HG03196 (cell line): ENCODE data around the gene SLC20A1.

Experiments
- ATAC-seq: cut with Tn5 transposase; IDR thresholded peaks from one replicate; pipeline ENCODE4 v1.9.1; 2021; ENCODE audit not compliant: unreplicated experiment

SLC20A1 gene

DNA sequence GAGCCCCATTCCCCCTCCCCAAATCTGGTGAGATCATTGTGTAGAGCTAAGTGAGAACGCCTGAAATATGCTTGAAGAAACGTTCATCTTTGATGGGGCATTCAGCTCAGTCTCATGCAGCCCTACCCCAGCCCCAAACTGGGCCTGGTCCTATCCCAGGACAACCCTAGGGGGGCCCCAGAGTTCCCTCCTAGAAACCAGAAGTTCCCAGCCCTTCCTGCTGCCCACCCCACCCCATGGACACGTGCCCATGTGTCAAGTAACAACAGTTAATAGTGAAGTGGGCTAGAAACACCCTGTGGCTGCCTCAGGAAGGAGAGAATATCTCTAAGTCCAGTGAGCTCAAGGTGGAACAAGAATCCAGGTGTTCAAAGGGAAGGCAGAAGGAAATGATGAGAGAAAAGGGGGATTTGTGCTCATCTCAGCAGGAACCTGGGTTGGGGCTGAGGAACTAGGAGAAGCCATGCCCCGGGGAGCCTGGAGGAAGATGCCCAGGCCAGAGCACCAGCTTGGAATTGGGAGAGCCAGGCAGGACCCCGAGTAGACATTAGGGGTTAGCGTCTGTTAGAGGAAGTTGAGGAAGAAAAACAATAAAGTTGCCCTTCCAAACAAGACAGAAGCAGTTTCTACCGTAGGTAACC is 20.1 kb upstream of the SLC20A1 start:
- no peak for ATAC-seq

DNA sequence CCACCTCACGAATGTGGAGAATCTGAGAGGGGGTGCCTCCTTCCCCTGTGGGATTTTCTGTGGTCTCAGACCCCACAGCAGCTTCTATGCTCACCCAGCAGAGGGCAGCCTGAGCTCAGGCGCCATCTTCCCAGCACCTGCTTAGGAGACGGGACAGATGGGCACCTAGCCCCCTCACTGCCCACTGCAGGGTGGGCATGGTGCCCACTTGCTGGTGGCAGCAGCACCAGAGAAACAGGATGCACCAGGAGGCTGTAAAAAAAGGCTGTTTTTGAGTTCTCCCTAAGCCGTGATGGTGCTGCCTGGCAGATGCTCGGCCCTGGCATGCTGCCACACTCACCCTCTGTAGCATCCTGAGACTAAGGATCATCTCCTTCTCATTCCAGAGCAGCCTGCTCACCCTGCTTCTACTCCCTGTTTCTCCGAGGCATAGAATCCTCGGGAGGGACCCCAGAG is 19.1 kb upstream of the SLC20A1 start:
- ATAC-seq = no peak

- ATAC-seq = no peak
Measured at GRCh38 chr2:112627060-112628040, 18.4 kb upstream of the SLC20A1 start.

DNA sequence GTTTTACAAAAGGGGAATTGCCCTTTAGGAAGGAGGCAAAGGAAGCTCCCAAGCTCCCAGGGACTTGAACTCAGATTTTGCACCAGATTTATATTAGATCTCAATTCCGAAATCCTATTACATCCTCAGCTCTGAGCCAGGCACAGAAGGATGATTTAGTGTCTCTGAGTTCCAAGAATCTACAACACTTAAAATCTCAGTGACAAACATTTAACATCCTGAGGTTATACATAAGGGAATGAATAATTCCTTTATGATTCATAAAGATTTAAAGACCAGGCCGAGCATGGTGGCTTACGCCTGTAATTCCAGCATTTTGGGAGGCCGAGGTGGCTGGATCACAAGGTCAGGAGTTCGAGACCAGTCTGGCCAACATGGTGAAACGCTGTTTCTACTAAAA is 16.5 kb upstream of the SLC20A1 start:
- no peak for ATAC-seq

GRCh38 chr2:112629823-112630222 is 15.9 kb upstream of the SLC20A1 start:
- no peak for ATAC-seq

DNA sequence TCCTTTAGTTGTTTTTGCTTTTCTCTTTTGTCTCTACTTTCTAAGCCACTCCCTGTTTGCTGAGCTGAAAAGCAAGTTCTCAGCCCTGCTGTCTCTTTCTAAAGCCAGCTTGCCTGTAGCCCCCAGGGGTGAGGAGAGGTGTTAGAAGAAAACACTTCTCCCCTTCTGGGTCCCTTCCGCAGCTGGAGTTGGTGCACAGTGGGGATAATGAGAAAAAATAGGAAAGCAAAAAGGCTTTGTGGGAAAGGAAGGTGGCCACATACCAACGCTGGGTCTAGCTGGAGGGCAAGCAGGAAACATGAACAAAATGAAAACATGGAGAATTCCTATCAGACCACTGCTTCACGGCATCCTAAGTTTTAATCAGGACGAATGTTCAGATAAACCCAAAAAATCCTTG is 15.5 kb upstream of the SLC20A1 start:
- no peak for ATAC-seq

GRCh38 chr2:112633708-112634107 is 12.0 kb upstream of the SLC20A1 start:
- ATAC-seq = no peak

GRCh38 chr2:112634153-112634873 is 11.4 kb upstream of the SLC20A1 start:
- ATAC-seq = no peak

DNA sequence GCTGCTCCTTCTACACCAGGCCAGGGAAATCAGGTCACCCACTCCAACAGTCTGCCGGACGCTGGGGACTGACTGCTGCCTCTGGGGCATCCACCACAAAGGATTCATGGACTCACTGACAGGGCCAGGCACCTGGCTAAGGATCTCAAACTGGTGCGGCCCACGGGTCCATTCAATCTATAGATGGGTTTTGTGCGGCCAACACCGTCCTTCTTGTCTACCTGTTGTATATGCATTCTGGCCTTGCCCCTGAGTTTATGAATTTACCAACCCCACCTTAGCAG is 10.9 kb upstream of the SLC20A1 start:
- ATAC-seq = no peak

- ATAC-seq = peak; percentile 93
Measured at GRCh38 chr2:112636605-112637288, 9.0 kb upstream of the SLC20A1 start.

- ATAC-seq = no peak
Measured at GRCh38 chr2:112637289-112637660, 8.5 kb upstream of the SLC20A1 start.

- ATAC-seq = no peak
Measured at GRCh38 chr2:112639936-112640335, 5.8 kb upstream of the SLC20A1 start.

DNA sequence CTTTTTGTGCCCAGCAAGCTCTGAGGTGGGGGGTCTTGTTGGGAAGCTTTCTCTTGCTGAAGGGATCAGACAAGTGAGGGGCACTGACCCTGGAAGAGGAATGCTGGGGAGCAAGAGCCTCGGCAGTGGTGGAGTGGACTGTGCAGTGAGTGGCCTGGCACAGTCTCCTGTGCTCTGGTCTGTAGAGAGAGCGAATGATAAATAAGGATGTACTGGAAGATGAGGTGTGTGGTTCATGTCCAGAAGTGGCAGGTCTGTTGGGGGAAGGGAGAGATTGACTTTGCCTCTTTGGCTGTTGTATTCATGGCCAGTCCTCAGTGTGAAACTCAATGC is 5.3 kb upstream of the SLC20A1 start:
- ATAC-seq = no peak

GRCh38 chr2:112640800-112641675 is 4.7 kb upstream of the SLC20A1 start:
- no peak for ATAC-seq

DNA sequence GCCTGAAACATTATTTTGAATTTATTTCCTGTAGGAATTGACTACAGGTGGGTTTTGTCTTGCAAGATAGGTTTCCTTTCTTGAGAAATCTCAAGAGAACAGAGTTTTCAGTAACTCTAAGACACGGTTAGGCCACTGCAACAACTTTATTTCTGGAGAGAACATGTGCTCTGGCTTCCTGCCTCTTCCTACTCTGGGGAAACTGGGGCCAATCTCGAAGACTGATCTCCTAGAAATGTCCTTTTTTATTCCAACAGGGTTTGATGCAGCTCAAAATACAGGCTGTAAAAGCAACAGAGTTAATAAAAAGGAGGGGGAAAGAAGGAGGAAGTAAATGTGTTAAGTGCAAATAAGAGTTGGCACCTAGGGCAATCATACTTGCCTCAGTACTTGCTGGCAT is 4.0 kb upstream of the SLC20A1 start:
- no peak for ATAC-seq

DNA sequence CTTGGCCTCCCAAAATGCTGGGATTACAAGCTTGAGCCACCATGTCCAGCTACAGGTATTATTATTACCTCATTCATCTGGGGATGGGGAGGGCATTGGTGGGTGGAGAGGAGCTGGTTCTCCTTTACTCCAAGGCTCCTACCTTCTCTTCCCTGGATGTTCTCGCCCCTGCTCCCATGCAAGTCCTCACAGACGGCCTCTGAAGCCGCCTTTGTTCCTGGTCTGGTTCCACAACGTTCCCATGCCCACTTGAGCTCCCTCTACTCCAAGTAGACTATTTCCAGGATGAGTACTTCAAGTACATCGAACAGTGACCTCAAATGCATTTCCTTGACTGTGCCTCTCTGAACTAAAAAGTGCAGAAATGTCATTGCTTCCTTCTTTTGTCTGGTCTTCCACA is 3.2 kb upstream of the SLC20A1 start:
- no peak for ATAC-seq

DNA sequence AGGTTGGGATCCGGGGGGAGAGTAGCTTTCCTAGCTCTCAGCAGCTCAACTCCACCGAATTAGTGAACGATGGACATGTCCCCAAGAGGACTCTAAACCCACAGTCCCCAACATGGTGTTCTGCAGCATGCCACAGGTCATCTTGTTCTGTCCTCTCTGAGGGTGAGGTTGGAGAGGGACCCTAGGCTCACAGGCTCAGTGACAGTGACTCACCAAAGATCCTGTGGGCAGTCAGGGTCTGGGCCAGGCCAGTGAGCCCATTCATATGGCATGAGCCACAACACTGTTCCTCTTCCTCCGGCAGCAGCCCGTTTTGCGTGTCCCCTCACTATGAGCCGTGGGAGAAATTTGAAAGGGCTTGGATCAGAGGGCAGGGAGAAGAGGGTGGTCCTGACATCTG is 2.8 kb upstream of the SLC20A1 start:
- ATAC-seq = no peak

DNA sequence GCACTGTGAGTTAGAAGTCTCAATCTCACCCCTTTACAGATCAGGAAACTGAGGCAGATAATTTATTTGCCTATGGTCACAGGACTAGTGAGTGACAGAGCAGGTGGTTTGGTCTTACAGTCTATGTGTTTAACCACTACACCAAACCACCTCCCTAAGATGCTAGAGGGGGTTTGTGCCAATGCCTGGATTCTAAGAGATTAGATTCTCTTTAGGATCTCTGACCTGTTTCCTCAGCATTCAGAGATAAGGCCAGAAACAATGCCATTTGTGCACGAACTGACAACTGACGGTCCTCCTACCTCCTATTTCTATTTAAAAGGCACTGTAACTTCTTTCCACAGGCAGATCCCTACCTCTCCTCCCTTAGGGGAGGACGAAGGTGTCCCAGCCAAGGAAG is 2.3 kb upstream of the SLC20A1 start:
- no peak for ATAC-seq

DNA sequence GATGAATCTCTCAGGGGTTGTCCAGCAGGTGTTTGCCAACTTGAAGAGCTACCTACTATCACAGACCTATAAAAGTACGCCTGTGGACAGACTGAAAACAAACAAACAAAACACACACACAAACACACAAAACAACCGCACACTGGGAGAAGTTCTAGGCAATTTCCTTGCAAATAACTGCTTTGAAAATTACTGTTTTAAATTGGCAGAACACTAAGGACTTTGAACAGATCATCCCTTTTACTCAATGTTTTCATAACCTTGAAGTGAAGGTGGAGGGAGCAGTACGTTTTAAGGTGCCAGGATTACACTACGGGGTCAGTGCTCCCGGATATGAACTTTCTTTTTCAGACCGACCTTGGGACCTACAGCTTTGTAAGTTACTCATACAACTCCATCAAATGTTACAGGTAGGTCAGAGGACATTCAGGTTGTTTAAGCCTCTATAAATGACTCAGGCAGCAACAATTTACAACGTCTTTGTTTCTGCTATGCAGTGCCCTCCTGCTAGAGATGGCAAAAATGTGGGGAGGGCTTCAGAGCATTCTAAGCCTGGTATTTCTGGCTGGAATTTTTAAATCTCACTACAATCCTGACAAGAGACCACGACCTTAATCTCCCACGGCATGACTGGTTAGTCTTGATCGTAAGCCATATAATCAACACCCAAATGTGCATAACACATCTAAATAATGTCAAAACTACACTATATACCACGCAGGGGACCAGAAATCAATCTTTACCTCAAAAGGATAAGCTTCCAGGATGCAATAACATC is 1.4 kb upstream of the SLC20A1 start:
- ATAC-seq = no peak

- no peak for ATAC-seq
Measured at GRCh38 chr2:112644933-112645309, 818 bp upstream of the SLC20A1 start.
